GM12873 (cell line): ENCODE measurements around the gene SOX3.

Source experiments
- CTCF ChIP-seq: IDR thresholded peaks from 2 replicates; pipeline ENCODE4 v1.5.1; 2012; ENCODE audit warnings: low read depth, mild to moderate bottlenecking, moderate library complexity, low read length, control low read depth; ENCODE audit not compliant: insufficient read depth; ENCODE audit errors: missing control alignments

SOX3 gene

GRCh38 chrX:140504371-140505324 is at the start of gene SOX3:
SOX3 (minus strand) TSS chrX:140505069; CDS start chrX:140505060, 9 bp downstream.
- TF ChIP-seq CTCF: no peak

- no peak for TF ChIP-seq CTCF
Observed at GRCh38 chrX:140548985-140549384, 44.1 kb upstream of the SOX3 start.

GRCh38 chrX:140526171-140526570 is 21.3 kb upstream of the SOX3 start:
- no peak for TF ChIP-seq CTCF

GRCh38 chrX:140525448-140525847 is 20.6 kb upstream of the SOX3 start:
- TF ChIP-seq CTCF: no peak

GRCh38 chrX:140524556-140524955 is 19.7 kb upstream of the SOX3 start:
- no peak for TF ChIP-seq CTCF

GRCh38 chrX:140521393-140521792 is 16.5 kb upstream of the SOX3 start:
- TF ChIP-seq CTCF: no peak

- no peak for TF ChIP-seq CTCF
Observed at GRCh38 chrX:140514554-140514953, 9.7 kb upstream of the SOX3 start.
